H9 (cell line): ENCODE data around the gene SH2B2. TPM values are rescaled to one million over a fixed set of nuclear protein-coding genes. Genes with fewer than 3 reads are reported as not detected.

ENCODE experiments used
- DNase-seq: peaks from one replicate; pipeline ENCODE4 v3.0.0-alpha.2; 2017
- H2AFZ ChIP-seq: one replicate; pipeline ENCODE4 v1.6.1; 2013; ENCODE audit warnings: mild to moderate bottlenecking, low read length, control low read depth, moderate library complexity
- H2AK5ac ChIP-seq: 2 replicates; pipeline ENCODE4 v1.6.1; 2013; ENCODE audit warnings: low read length, control low read depth, mixed read lengths; ENCODE audit not compliant: insufficient read length
- H2BK120ac ChIP-seq: one replicate; pipeline ENCODE4 v1.6.1; 2013; ENCODE audit warnings: low read depth, mild to moderate bottlenecking, low read length, control low read depth, inconsistent platforms; ENCODE audit not compliant: poor library complexity, severe bottlenecking
- H2BK12ac ChIP-seq: 2 replicates; pipeline ENCODE4 v1.6.1; 2013; ENCODE audit warnings: low read length, control low read depth, mixed read lengths, low read depth; ENCODE audit not compliant: insufficient read length
- H2BK15ac ChIP-seq: 2 replicates; pipeline ENCODE4 v1.6.1; 2013; ENCODE audit warnings: low read depth, low read length, control low read depth
- H2BK20ac ChIP-seq: one replicate; pipeline ENCODE4 v1.6.1; 2013; ENCODE audit warnings: low read depth, mild to moderate bottlenecking, low read length, control low read depth, inconsistent platforms; ENCODE audit not compliant: poor library complexity, severe bottlenecking
- H2BK5ac ChIP-seq: 2 replicates; pipeline ENCODE4 v1.6.1; 2013; ENCODE audit warnings: low read length, control low read depth, mixed read lengths; ENCODE audit not compliant: insufficient read length
- H3K14ac ChIP-seq: 2 replicates; pipeline ENCODE4 v1.6.1; 2013; ENCODE audit warnings: low read length, control low read depth; ENCODE audit not compliant: insufficient read depth
- H3K18ac ChIP-seq: 2 replicates; pipeline ENCODE4 v1.6.1; 2013; ENCODE audit warnings: low read depth, mild to moderate bottlenecking, mixed read lengths, low read length, control low read depth; ENCODE audit not compliant: insufficient read length
- H3K23ac ChIP-seq: 2 replicates; pipeline ENCODE4 v1.6.1; 2013; ENCODE audit warnings: low read length, control low read depth, mixed read lengths, low read depth; ENCODE audit not compliant: insufficient read length
- H3K23me2 ChIP-seq: 2 replicates; pipeline ENCODE4 v1.6.1; 2013; ENCODE audit warnings: low read depth, mild to moderate bottlenecking, mixed read lengths, low read length, control low read depth; ENCODE audit not compliant: insufficient read length, poor library complexity, severe bottlenecking
- H3K27ac ChIP-seq: 2 replicates; pipeline ENCODE4 v1.5.1; 2013; ENCODE audit warnings: low read length, control low read depth, mixed read lengths, low read depth; ENCODE audit not compliant: insufficient read length
- H3K27me3 ChIP-seq: 2 replicates; pipeline ENCODE4 v1.6.1; 2013; ENCODE audit warnings: low read length, control low read depth, inconsistent platforms; ENCODE audit not compliant: insufficient read depth
- H3K4ac ChIP-seq: 2 replicates; pipeline ENCODE4 v1.6.1; 2013; ENCODE audit warnings: low read depth, mild to moderate bottlenecking, control low read depth, inconsistent platforms, low read length, moderate library complexity
- H3K4me1 ChIP-seq: 2 replicates; pipeline ENCODE4 v1.6.1; 2013; ENCODE audit warnings: low read length, control low read depth, inconsistent platforms; ENCODE audit not compliant: insufficient read depth
- H3K4me2 ChIP-seq: 2 replicates; pipeline ENCODE4 v1.6.1; 2013; ENCODE audit warnings: low read length, control low read depth, mixed read lengths; ENCODE audit not compliant: insufficient read length, insufficient read depth
- H3K56ac ChIP-seq: 2 replicates; pipeline ENCODE4 v1.6.1; 2013; ENCODE audit warnings: low read depth, mild to moderate bottlenecking, mixed read lengths, low read length, control low read depth; ENCODE audit not compliant: insufficient read length
- H3K79me1 ChIP-seq: 2 replicates; pipeline ENCODE4 v1.6.1; 2013; ENCODE audit warnings: low read depth, mild to moderate bottlenecking, moderate library complexity, low read length, control low read depth, inconsistent platforms; ENCODE audit not compliant: insufficient read depth, poor library complexity, severe bottlenecking
- H3K79me2 ChIP-seq: 2 replicates; pipeline ENCODE4 v1.6.1; 2013; ENCODE audit warnings: low read length, control low read depth, inconsistent platforms; ENCODE audit not compliant: insufficient read depth
- H3K9ac ChIP-seq: 2 replicates; pipeline ENCODE4 v1.6.1; 2013; ENCODE audit warnings: low read length, control low read depth, mixed read lengths; ENCODE audit not compliant: insufficient read length; ENCODE audit errors: extremely low read depth
- H3K9me3 ChIP-seq: one replicate; pipeline ENCODE4 v1.6.1; 2013; ENCODE audit warnings: low read depth, low read length, inconsistent platforms; ENCODE audit not compliant: control insufficient read depth
- H3T11ph ChIP-seq: one replicate; pipeline ENCODE4 v1.6.1; 2013; ENCODE audit warnings: mild to moderate bottlenecking, low read length, control low read depth, inconsistent platforms
- H4K20me1 ChIP-seq: one replicate; pipeline ENCODE4 v1.6.1; 2013; ENCODE audit not compliant: control insufficient read depth, insufficient read length, insufficient read depth
- H4K5ac ChIP-seq: 2 replicates; pipeline ENCODE4 v1.6.1; 2013; ENCODE audit warnings: low read depth, mild to moderate bottlenecking, mixed read lengths, low read length, control low read depth; ENCODE audit not compliant: insufficient read length
- H4K8ac ChIP-seq: replicated peaks from 2 replicates; pipeline ENCODE4 v1.6.1; 2013; ENCODE audit warnings: low read length, control low read depth, mixed read lengths, low read depth; ENCODE audit not compliant: insufficient read length
- H4K91ac ChIP-seq: 2 replicates; pipeline ENCODE4 v1.6.1; 2013; ENCODE audit warnings: low read depth, mild to moderate bottlenecking, moderate library complexity, mixed read lengths, low read length, control low read depth; ENCODE audit not compliant: insufficient read length
- H3K27ac Mint-ChIP-seq, 3 experiments: 2 replicates in 2 of 3; 3 replicates in 1 of 3; pipeline ENCODE4 v1.8.0; 2020 to 2021; ENCODE audit warnings: mixed read lengths in 3 of 3, mild to moderate bottlenecking in 1 of 3, moderate library complexity in 1 of 3
- H3K27me3 Mint-ChIP-seq: 2 replicates; pipeline ENCODE4 v1.8.0; 2021; ENCODE audit warnings: low read depth, mild to moderate bottlenecking, moderate library complexity, mixed read lengths
- H3K36me3 Mint-ChIP-seq, 3 experiments: 2 replicates in 2 of 3; 3 replicates in 1 of 3; pipeline ENCODE4 v1.8.0; 2020 to 2021; ENCODE audit warnings: low read depth in 3 of 3, mixed read lengths in 3 of 3; ENCODE audit not compliant: insufficient read depth in 1 of 3
- H3K4me1 Mint-ChIP-seq, 2 experiments: 2 replicates each; pipeline ENCODE4 v1.8.0; 2020; ENCODE audit warnings: mixed read lengths in 2 of 2
- H3K4me3 Mint-ChIP-seq, 2 experiments: 2 replicates in 1 of 2; 3 replicates in 1 of 2; pipeline ENCODE4 v1.8.0; 2020 to 2021; ENCODE audit warnings: mild to moderate bottlenecking in 2 of 2, mixed read lengths in 2 of 2, moderate library complexity in 1 of 2
- H3K9me3 Mint-ChIP-seq, 2 experiments: 2 replicates in 1 of 2; 3 replicates in 1 of 2; pipeline ENCODE4 v1.8.0; 2020; ENCODE audit warnings: mild to moderate bottlenecking in 2 of 2, mixed read lengths in 2 of 2, moderate library complexity in 1 of 2
- WGBS: extraction: QIAGEN DNeasy Blood & Tissue Kit; methylation state at CpG from one replicate; pipeline ENCODE4 v1.1.7; 2013; ENCODE audit warnings: missing lambda C conversion rate, low lambda C conversion rate, mixed read lengths; ENCODE audit not compliant: insufficient read length; ENCODE audit errors: extremely low coverage; 5-methylcytosine and 5-hydroxymethylcytosine counted together
- total RNA-seq: library from RNA; stranded (reverse); gene quantifications from 2 replicates; pipeline ENCODE4 v1.2.1, GENCODE V29; 2021
- TF ChIP-seq, protein P1 (sequence below): fragments of 200-600 bp; sonication (generic); conservative IDR thresholded peaks from 3 replicates; pipeline ENCODE4 v1.8.0; 2021; ENCODE audit warnings: antibody characterized with exemption, mild to moderate bottlenecking

The SH2B2 gene
- total RNA-seq, 1 experiment from 2014 or later, result 10.4 TPM

DNA sequence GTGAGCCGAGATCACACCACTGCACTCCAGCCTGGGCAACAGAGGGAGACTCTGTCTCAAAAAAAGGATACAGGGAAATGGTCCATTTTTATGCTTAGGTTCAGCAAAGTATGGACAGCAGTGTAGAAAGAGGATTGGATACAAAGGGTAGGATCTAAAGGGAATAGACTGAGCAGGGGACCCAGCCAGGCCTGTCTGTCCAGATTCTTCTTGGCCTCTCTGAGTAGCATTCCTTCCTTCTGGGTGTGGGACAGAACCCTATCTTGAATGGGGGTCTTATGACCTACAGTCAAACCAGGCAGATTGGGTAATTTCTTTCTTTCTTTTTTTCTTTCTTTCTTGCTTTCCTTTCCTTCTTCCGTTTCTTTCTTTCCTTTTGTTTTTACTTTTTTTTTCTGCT lies 25.6 kb downstream of the SH2B2 start:
- peaks cover 3 to 39% (median 25%) of the 10 kb centered on the region in 3 experiments for H3K36me3 Mint-ChIP-seq
- H3K79me2 ChIP-seq, result no peaks in the 10 kb centered on the region
- no peak overlapping the region for H2AFZ ChIP-seq
- no peak overlapping the region for H2BK20ac ChIP-seq
- TF ChIP-seq, protein P1, sequence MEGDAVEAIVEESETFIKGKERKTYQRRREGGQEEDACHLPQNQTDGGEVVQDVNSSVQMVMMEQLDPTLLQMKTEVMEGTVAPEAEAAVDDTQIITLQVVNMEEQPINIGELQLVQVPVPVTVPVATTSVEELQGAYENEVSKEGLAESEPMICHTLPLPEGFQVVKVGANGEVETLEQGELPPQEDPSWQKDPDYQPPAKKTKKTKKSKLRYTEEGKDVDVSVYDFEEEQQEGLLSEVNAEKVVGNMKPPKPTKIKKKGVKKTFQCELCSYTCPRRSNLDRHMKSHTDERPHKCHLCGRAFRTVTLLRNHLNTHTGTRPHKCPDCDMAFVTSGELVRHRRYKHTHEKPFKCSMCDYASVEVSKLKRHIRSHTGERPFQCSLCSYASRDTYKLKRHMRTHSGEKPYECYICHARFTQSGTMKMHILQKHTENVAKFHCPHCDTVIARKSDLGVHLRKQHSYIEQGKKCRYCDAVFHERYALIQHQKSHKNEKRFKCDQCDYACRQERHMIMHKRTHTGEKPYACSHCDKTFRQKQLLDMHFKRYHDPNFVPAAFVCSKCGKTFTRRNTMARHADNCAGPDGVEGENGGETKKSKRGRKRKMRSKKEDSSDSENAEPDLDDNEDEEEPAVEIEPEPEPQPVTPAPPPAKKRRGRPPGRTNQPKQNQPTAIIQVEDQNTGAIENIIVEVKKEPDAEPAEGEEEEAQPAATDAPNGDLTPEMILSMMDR, result no peak
- H3K27me3 ChIP-seq, result no peaks in the 10 kb centered on the region
- H4K5ac ChIP-seq, result no peak overlapping the region
- H4K8ac ChIP-seq, result no peak overlapping the region
- no peak overlapping the region for H3K4ac ChIP-seq
- no peak for DNase-seq
- H3K9ac ChIP-seq, result no peak overlapping the region
- peaks cover 7 to 11% of the 10 kb centered on the region in 2 experiments for H3K4me1 Mint-ChIP-seq
- no peak overlapping the region for H3K4me2 ChIP-seq
- H3K18ac ChIP-seq, result no peak overlapping the region
- no peak overlapping the region for H3K27ac ChIP-seq
- no peaks in the 10 kb centered on the region for H3K4me1 ChIP-seq
- no peak overlapping the region for H2BK15ac ChIP-seq
- no CpG with 5 or more reads among the region's 2 CpGs for WGBS
- H3K4me3 Mint-ChIP-seq, result peak overlapping the region in 1 of 2 experiments; percentile 31; a peak in 1 of 5 replicates
- no peak overlapping the region for H2BK5ac ChIP-seq
- H3K79me1 ChIP-seq, result no peaks in the 10 kb centered on the region
- H3K23ac ChIP-seq, result no peak overlapping the region
- H3T11ph ChIP-seq, result no peak overlapping the region
- H3K9me3 Mint-ChIP-seq, result no peaks in the 10 kb centered on the region
- H3K9me3 ChIP-seq, result no peaks in the 10 kb centered on the region
- no peak overlapping the region for H2BK120ac ChIP-seq
- H2BK12ac ChIP-seq, result no peak overlapping the region
- H4K91ac ChIP-seq, result no peak overlapping the region
- H3K27me3 Mint-ChIP-seq, result no peaks in the 10 kb centered on the region
- H3K56ac ChIP-seq, result no peak overlapping the region
- H3K23me2 ChIP-seq, result no peaks in the 10 kb centered on the region
- peak overlapping the region in 1 of 3 experiments; percentile 23; a peak in 1 of 7 replicates for H3K27ac Mint-ChIP-seq
- no peak overlapping the region for H3K14ac ChIP-seq
- H4K20me1 ChIP-seq, result no peaks in the 10 kb centered on the region
- H2AK5ac ChIP-seq, result no peak overlapping the region
